Raji (cell line): ENCODE data around the gene AJAP1.

Experiments
- POLR2A ChIP-seq: IDR thresholded peaks from 2 replicates; pipeline ENCODE4 v1.6.1; 2011; ENCODE audit warnings: low read depth, low read length, control low read depth; ENCODE audit not compliant: insufficient read depth

The AJAP1 gene

DNA sequence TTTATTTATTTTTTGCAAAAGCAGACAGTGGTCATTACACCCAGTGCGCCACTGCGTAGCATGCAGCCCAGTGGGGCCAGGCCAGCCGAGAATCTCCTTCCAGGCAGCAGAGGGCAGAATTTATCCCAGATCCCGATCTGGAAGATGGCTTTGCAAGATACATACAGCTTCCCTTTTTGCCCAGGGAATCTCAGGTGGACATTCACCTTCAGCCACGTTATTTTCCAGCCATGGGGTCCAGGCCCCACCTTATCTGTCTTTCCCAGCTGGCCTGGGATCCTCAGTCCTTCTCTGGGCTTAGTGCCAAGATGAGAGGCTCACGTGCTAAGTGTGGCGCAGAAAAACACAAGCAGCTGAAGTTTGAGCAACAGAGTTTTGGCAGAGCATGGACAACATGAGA is 123.6 kb downstream of the AJAP1 start:
- no peak for TF ChIP-seq POLR2A

DNA sequence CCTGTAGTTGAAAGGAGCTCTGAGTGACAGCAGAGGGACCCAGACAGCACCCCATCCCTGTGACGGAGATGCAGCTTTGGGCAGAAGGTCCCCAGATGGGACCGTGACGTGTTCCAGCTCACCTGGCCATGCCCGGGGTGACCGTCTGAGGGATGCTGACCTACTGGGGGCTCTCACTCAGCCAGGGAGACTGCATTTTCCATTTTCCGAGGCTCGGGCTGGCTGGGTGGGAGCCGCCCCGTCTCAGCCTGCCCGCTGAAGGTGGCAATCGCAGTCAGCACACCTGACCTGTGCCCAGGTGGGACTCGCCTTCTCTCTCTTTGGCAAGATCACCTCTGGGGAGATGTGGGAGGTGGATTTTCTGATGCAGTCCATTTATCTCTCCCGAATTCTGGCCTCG is 127.2 kb downstream of the AJAP1 start:
- no peak for TF ChIP-seq POLR2A

DNA sequence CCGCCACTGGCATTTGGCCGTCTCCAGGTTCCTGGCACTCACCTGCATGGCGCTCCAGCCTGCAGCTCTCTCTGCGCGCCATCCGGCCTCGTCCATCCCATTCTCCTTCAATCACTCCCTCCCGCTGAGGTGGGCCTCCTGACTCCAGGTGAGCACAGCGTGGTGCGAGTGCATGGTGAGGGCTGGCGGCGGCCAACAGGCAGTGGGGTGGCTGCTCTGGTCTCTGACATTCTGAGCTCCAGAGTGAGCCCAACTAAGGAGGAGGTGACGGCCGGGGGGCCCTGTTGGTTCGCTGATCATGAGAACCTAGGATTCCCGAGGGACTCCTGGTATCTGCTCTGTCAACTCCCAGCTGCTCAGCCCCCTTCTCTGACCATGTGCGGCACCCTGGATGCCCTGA is 130.4 kb downstream of the AJAP1 start:
- TF ChIP-seq POLR2A, result no peak

- no peak for TF ChIP-seq POLR2A
These were observed 131.6 kb downstream of the AJAP1 start for GRCh38 chr1:4786055-4786454.

GRCh38 chr1:4787551-4787950 is 133.1 kb downstream of the AJAP1 start:
- TF ChIP-seq POLR2A, result no peak

DNA sequence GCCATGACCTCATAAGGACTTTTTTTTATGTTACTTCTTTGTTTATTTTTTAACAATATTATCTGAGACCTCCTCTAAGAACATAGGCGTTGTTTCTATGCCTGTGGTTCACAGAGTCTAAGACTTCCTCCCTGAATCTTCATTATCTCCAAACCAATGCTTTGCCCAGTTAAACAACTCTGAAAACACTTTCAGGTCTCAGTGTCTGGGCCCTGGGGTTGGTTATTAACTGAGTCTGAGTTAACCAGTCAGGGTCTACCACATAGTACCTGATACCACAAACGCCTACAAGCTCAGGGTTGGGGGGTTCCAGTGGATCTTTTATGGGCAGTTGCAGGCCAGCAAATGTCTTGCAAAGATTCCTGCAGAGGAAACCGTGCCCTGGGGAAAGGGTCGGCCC is 138.2 kb downstream of the AJAP1 start:
- TF ChIP-seq POLR2A, result no peak

- TF ChIP-seq POLR2A, result no peak
These were observed 139.8 kb downstream of the AJAP1 start for GRCh38 chr1:4794020-4794780.

- no peak for TF ChIP-seq POLR2A
These were observed 142.0 kb downstream of the AJAP1 start for GRCh38 chr1:4796161-4797015.

DNA sequence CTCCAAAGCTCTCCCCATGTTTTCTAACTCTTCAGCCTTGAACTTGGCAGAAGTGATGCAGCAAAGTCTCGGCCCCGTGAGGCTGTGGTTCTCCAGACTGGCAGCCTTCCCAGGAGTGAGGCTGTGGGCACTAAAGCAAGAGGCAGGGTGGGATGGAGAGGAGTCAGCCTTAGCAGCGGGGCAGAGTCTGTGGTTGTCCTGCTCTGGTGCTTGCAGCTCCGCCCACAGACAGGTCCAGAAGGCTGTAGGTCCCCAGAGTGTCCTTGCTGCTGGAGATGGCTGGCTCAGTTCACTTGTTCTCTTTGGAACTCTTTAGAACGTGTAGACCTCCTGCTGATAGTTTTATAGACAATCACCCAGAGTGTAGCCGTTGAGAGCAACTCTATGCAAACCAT is 142.6 kb downstream of the AJAP1 start:
- no peak for TF ChIP-seq POLR2A

DNA sequence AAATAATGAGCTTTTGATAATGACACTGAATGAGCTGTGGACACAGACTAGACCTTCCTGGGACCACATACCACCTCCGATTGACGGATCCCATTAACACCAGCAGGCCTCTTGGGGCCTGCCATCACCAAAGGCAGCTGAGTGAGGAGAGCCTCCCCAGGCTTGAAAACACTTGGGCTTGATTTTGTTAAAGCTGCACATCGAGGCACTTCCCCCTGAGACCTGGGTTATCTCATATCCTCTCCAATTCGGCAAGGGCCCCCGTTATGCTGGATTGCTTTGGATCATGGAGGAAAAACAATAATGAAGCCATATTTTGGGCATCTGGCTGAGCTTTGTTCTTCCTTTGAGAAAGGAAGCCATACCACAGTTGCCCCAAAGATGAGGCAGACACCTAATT is 143.0 kb downstream of the AJAP1 start:
- TF ChIP-seq POLR2A, result no peak

DNA sequence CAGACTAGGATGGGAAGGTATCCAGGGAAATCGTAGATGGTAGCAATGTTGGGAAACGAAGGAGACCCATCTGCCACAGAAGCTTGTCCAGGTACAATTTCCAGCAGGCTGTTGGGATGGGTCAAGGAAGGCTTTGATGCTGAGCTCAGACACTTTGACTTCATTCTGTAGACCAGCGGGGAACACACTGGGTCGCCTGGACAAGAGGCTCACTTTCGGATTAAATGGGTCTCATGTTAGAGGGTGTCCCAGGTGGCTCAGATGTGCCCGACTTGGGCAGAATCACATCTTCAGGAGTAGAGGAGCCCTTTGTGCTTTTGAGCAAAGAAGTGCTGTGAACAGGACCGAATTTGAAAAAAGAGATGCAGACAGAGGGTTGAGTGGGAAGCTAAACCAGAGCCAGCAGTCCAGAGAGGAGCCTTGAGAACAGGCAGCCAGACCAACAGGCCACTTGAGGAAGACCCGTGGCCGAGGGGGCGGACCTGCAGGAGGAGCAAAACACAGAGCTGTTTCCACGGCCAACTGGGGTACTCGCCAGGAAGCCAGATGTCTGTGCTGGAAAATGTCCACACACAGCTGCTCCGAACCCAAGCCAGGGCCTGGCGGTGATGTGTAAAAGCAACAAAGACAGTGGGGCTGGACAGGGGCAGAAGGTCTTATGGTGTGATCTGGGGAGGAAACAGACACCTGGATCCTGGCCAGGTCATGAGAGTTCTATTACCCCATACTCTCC is 146.9 kb downstream of the AJAP1 start:
- no peak for TF ChIP-seq POLR2A

DNA sequence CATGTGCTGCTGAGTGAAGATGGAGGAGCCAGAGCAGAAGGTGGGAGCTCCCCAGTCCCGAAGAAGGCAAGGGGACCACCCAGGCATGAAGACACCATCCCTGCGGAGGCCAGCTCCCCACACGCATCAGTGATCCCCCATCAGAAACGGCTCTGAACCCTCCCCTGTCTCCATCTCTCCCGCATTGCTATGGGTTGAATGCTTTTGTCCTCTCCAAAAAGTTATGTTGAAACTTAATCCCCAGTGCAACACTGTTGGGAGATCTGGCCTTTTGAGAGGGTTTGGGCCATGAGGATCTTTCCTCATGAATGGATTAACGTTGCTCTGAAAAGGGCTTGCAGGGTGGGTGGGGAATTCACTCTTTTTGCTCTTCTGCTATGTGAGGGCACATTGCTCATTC is 147.6 kb downstream of the AJAP1 start:
- no peak for TF ChIP-seq POLR2A

DNA sequence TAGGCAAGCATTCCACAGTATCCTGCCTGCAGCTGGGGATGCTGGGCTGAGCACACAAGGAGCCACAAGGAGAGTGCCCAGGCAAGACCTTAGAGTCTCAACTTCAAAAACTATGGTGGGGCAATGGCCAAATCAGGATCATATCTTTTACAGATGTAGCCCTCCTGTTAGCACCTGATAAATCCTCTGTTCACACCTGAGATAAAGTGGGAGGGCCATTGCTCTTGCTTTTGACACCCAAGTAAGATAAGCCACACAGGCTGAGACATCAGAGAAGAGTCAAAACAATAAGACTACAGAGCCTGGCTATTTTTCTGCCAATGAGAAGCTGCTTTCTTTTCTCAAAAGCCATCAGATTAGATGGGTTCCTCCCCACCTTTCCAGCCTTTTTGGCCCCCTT is 148.9 kb downstream of the AJAP1 start:
- no peak for TF ChIP-seq POLR2A

GRCh38 chr1:4805987-4806386 is 151.6 kb downstream of the AJAP1 start:
- TF ChIP-seq POLR2A, result no peak

- TF ChIP-seq POLR2A, result no peak
These were observed 166.1 kb downstream of the AJAP1 start for GRCh38 chr1:4820543-4820942.

GRCh38 chr1:4825800-4826450 is 171.5 kb downstream of the AJAP1 start:
- TF ChIP-seq POLR2A, result no peak

GRCh38 chr1:4830707-4831106 is 176.3 kb downstream of the AJAP1 start:
- TF ChIP-seq POLR2A, result no peak
